ENCODE data around the gene RAB27B.

RAB27B gene

GRCh38 chr18:54916507-54916906 lies 88.2 kb downstream of the RAB27B start:
- no peak for DNase-seq

- no peak for DNase-seq
Measured at GRCh38 chr18:54918060-54918459, 89.8 kb downstream of the RAB27B start.

GRCh38 chr18:54919412-54919811 lies 91.1 kb downstream of the RAB27B start:
- no peak for DNase-seq

GRCh38 chr18:54923339-54923956 lies 95.2 kb downstream of the RAB27B start:
- DNase-seq, result no peak

GRCh38 chr18:54924948-54925347 lies 96.7 kb downstream of the RAB27B start:
- DNase-seq, result no peak

- DNase-seq, result no peak
Measured at GRCh38 chr18:54926593-54927325, 98.5 kb downstream of the RAB27B start.

- no peak for DNase-seq
Measured at GRCh38 chr18:54928236-54928635, 100.0 kb downstream of the RAB27B start.

GRCh38 chr18:54931152-54931551 lies 102.9 kb downstream of the RAB27B start:
- DNase-seq, result no peak

GRCh38 chr18:54932472-54932871 lies 104.2 kb downstream of the RAB27B start:
- no peak for DNase-seq

GRCh38 chr18:54938506-54938905 lies 110.2 kb downstream of the RAB27B start:
- DNase-seq, result no peak

GRCh38 chr18:54939361-54939917 lies 111.2 kb downstream of the RAB27B start:
- no peak for DNase-seq

- DNase-seq, result no peak
Measured at GRCh38 chr18:54942144-54942543, 113.9 kb downstream of the RAB27B start.

GRCh38 chr18:54942569-54942968 lies 114.3 kb downstream of the RAB27B start:
- DNase-seq, result no peak

Data from NCI-H2081 (cell line).